ENCODE results near the gene NEMP1. TPM values are rescaled to one million over a fixed set of nuclear protein-coding genes. Genes with fewer than 3 reads are reported as not detected.

NEMP1 gene
- total RNA-seq, 1 donor from 2014 or later = 79.8 TPM

Other genes with a start within 250 kb of the NEMP1 start
- gene SDR9C7, start 144.4 kb downstream of the NEMP1 start, total RNA-seq = not detected in 2 replicates
- gene RDH16, start 121.2 kb downstream of the NEMP1 start, total RNA-seq = 0.30 and 0.41 TPM in 2 replicates
- 10.5 and 10.6 TPM in 2 replicates for gene ZBTB39, start 72.2 kb downstream of the NEMP1 start, total RNA-seq
- not detected in 2 replicates for gene TAC3, start 62.3 kb downstream of the NEMP1 start, total RNA-seq
- gene MYO1A, start 28.7 kb downstream of the NEMP1 start, total RNA-seq = 2.4 and 4.2 TPM in 2 replicates
- 72.8 and 74.7 TPM in 2 replicates for gene NAB2, start 10.3 kb upstream of the NEMP1 start, total RNA-seq
- 333 and 341 TPM in 2 replicates for gene STAT6, start 32.6 kb upstream of the NEMP1 start, total RNA-seq
- 1.8 and 2.1 TPM in 2 replicates for gene LRP1, start 49.7 kb upstream of the NEMP1 start, total RNA-seq
- not detected in 2 replicates for gene LRP1-AS, start 68.8 kb upstream of the NEMP1 start, total RNA-seq
- gene NXPH4, start 138.0 kb upstream of the NEMP1 start, total RNA-seq = 0.82 and 0.90 TPM in 2 replicates
- 295 and 307 TPM in 2 replicates for gene SHMT2, start 150.9 kb upstream of the NEMP1 start, total RNA-seq
- 5.6 and 6.1 TPM in 2 replicates for gene STAC3, start 172.4 kb upstream of the NEMP1 start, total RNA-seq